ENCODE measurements around the gene TDRD6. TPM values are rescaled to one million over a fixed set of nuclear protein-coding genes. Genes with fewer than 3 reads are reported as not detected.

The TDRD6 gene
- total RNA-seq, 1 donor from 2014 or later: 0.06 TPM

DNA sequence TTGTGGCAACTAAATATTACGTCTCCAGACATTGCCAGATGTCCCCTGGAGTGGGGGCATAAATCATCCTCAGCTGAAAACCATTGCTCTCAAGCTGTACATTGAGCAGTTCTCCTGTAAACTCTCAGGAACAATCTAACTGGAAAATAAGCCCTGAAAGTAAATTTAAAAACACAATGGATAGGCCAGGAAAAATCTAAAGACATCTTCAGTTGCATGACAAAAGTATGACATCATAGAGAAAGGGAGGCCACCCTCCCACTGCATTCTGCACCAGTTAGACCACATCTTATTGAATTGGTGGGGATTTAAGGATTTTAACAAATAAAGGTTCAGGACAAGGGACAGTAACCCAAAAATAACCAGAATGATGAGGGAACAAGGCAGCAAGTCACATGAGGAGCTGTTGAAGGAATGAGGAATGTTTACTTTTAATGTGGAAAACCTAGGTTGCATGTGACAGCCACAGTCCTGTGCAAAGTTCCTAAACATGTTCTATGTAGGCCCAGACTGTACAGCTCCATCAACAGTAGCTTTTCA lies 42.2 kb downstream of the TDRD6 start:
- no peak for DNase-seq (ENCODE audit: low read depth)
- no peak for TF ChIP-seq CTCF (conservative IDR thresholded peaks at IDR 0.05; ENCODE audit: low read depth, low read length)
- H3K4me3 ChIP-seq (ENCODE audit: low read depth, low read length): no peak overlapping the region

DNA sequence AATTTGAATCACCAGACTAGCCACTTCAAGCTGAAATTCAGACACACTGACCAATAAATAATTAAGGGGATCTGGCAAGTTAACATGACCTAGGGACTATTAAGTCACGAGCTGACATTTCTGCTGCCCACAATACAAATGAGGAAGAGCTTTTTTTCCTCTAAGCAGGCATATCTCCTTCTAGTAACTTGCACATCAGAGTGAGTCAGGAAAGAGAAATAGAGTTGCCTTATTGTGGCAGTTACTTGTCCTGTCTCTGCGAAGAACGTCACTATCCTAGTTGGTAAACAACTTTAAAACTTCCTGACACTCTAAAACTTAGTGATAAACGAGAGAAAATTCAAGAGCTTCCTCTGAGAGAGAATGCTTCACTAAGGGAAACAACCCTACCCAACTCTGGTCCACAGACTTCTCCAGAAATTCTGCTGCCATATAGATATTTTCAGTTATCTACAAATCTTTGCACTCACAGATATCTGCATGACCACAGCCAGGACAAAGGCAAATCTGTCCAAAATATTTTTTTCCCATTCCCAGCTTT lies 43.3 kb downstream of the TDRD6 start:
- no peak overlapping the region for H3K4me3 ChIP-seq (ENCODE audit: low read depth, low read length)
- no peak for TF ChIP-seq CTCF (conservative IDR thresholded peaks at IDR 0.05; ENCODE audit: low read depth, low read length)
- no peak for DNase-seq (ENCODE audit: low read depth)

DNA sequence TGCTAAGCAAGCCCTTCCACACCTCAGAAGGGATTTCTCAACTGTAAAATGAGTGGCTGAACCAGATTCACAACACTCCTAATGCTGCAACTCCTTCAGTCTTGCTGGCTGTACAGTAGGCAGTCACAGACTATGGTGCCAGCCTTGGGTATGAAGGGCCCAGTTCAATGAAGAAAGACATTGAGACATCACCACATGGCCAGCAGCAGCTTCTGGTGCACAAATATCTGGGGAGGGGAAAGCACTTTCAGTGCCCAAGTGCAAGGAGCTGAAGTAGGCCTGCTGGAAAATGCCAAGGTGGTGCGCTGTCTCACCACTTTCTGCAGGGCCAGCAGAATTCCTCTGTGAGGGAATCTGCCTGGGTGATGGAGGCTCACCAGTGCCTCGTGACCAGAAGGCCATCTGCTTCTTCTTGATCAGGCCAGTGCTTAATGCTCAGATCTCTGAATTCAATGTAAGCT lies 45.7 kb downstream of the TDRD6 start:
- DNase-seq (ENCODE audit: low read depth): no peak

GRCh38 chr6:46734867-46735719 lies 47.4 kb downstream of the TDRD6 start, which contains the start of gene PLA2G7:
Gene PLA2G7 (minus strand): TSS chr6:46735375. CDS start chr6:46722891, 12,484 bp downstream.
- peak within 1 kb of the TSS; percentile 56 for H3K4me3 ChIP-seq (ENCODE audit: low read depth, low read length)
- no peak for TF ChIP-seq CTCF (conservative IDR thresholded peaks at IDR 0.05; ENCODE audit: low read depth, low read length)
- DNase-seq (ENCODE audit: low read depth): no peak

More for the DNA sequence above, 45.7 kb downstream of the TDRD6 start:
- TF ChIP-seq CTCF (conservative IDR thresholded peaks at IDR 0.05; ENCODE audit: low read depth, low read length): no peak
- no peak overlapping the region for H3K4me3 ChIP-seq (ENCODE audit: low read depth, low read length)

GRCh38 chr6:46735720-46736031 lies 48.0 kb downstream of the TDRD6 start:
- peak overlapping the region; percentile 56 for H3K4me3 ChIP-seq (ENCODE audit: low read depth, low read length)

GRCh38 chr6:46736906-46737305 lies 49.2 kb downstream of the TDRD6 start:
- H3K4me3 ChIP-seq (ENCODE audit: low read depth, low read length): no peak overlapping the region
- no peak for DNase-seq (ENCODE audit: low read depth)
- TF ChIP-seq CTCF (conservative IDR thresholded peaks at IDR 0.05; ENCODE audit: low read depth, low read length): no peak

More at GRCh38 chr6:46735720-46736031, 48.0 kb downstream of the TDRD6 start:
- no peak for TF ChIP-seq CTCF (conservative IDR thresholded peaks at IDR 0.05; ENCODE audit: low read depth, low read length)
- DNase-seq (ENCODE audit: low read depth): no peak

Measured in epithelial cell of proximal tubule (primary cell).